GM21717 (cell line): ENCODE data around the gene DHRSX.
A peak's percentile ranks its signal among the peaks of the same experiment; 100 is the strongest.
"Not testable (repeated sequence)": the region's sequence is repeated elsewhere in the genome, so short reads cannot be mapped to it uniquely, and the experiment has no call there.

ENCODE experiments used
- ATAC-seq: cut with Tn5 transposase; IDR thresholded peaks from one replicate; pipeline ENCODE4 v1.9.1; 2021; ENCODE audit warnings: mild to moderate bottlenecking, moderate library complexity; ENCODE audit not compliant: unreplicated experiment

The DHRSX gene

GRCh38 chrX:2521092-2521926 is 20.5 kb upstream of the DHRSX start:
- peak; percentile 82 for ATAC-seq

GRCh38 chrX:2520539-2520938 is 19.8 kb upstream of the DHRSX start:
- no peak for ATAC-seq

- not testable (repeated sequence) for ATAC-seq
Observed at GRCh38 chrX:2519638-2520037, 18.9 kb upstream of the DHRSX start.

GRCh38 chrX:2517055-2517454 is 16.3 kb upstream of the DHRSX start:
- ATAC-seq, result peak; percentile 1

GRCh38 chrX:2516623-2517022 is 15.8 kb upstream of the DHRSX start:
- peak; percentile 53 for ATAC-seq

GRCh38 chrX:2514131-2514530 is 13.4 kb upstream of the DHRSX start:
- no peak for ATAC-seq

- no peak for ATAC-seq
Observed at GRCh38 chrX:2513121-2513664, 12.4 kb upstream of the DHRSX start.

GRCh38 chrX:2512501-2512900 is 11.7 kb upstream of the DHRSX start:
- ATAC-seq, result no peak

GRCh38 chrX:2511326-2511725 is 10.6 kb upstream of the DHRSX start:
- ATAC-seq, result no peak

- no peak for ATAC-seq
Observed at GRCh38 chrX:2508648-2509335, 8.0 kb upstream of the DHRSX start.

GRCh38 chrX:2507904-2508627 is 7.3 kb upstream of the DHRSX start:
- no peak for ATAC-seq

GRCh38 chrX:2507196-2507595 is 6.4 kb upstream of the DHRSX start:
- no peak for ATAC-seq

GRCh38 chrX:2505341-2505740 is 4.6 kb upstream of the DHRSX start:
- ATAC-seq, result not testable (repeated sequence)

- ATAC-seq, result no peak
Observed at GRCh38 chrX:2504706-2505332, 4.0 kb upstream of the DHRSX start.

GRCh38 chrX:2503591-2504500 is 3.1 kb upstream of the DHRSX start:
- no peak for ATAC-seq

- ATAC-seq, result no peak
Observed at GRCh38 chrX:2502668-2503519, 2.1 kb upstream of the DHRSX start.

GRCh38 chrX:2502120-2502667 is 1.4 kb upstream of the DHRSX start:
- ATAC-seq, result no peak

- ATAC-seq, result no peak
Observed at GRCh38 chrX:2501559-2502102, 855 bp upstream of the DHRSX start.
